GM20000 (cell line): ENCODE data around the gene LRRIQ1.
"Not testable (repeated sequence)": the region's sequence is repeated elsewhere in the genome, so short reads cannot be mapped to it uniquely, and the experiment has no call there.

ENCODE experiments used
- DNase-seq: peaks from one replicate; pipeline ENCODE4 v3.0.0; 2012; ENCODE audit warnings: low spot score
- CTCF ChIP-seq: IDR thresholded peaks from 2 replicates; pipeline ENCODE4 v1.5.1; 2012; ENCODE audit warnings: mild to moderate bottlenecking, control low read depth; ENCODE audit errors: extremely low read depth, missing control alignments

Gene LRRIQ1

GRCh38 chr12:85186236-85186635 is 150.1 kb downstream of the LRRIQ1 start:
- no peak for TF ChIP-seq CTCF
- DNase-seq = no peak

DNA sequence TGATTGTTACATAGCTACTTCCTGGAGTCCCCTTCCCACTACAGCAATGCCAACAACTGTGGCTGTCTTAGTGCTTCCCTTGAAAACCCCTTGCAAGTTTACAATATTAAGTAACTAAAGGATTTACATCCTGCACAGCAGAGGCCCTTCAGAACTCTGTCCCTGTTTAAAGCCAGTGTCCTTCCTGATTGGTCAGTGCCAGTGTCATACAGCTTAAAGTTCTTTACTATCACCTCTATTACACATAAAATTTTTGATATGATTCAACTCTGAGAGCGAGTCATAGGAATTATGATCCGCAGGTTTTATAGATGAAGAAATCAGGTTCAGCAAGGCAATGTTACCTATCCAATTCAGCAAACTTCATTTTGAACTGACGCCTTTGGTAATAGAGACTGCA is 152.5 kb downstream of the LRRIQ1 start:
- no peak for DNase-seq
- TF ChIP-seq CTCF = no peak

DNA sequence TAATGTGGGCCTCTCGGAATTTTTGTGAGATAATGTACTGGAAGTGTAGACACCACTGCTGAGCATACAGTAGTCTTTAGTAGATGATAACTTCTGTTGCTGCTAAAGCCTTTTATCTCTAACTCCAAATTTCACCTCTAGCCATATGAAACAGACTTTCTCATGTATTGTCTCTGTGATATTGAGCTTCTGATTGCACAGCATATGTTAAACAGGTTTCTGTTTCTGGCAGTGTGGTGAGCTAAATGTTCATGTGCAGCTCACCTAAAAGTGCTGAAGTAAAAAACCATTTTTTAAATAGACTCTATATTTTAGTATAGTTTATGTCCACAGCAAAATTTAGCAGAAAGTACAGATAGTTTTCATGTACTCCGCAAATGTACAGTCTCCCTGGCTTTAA is 154.6 kb downstream of the LRRIQ1 start:
- DNase-seq = no peak
- TF ChIP-seq CTCF = no peak

- not testable (repeated sequence) for DNase-seq
These were observed 167.7 kb downstream of the LRRIQ1 start for GRCh38 chr12:85203809-85204208.

GRCh38 chr12:85206543-85206942 is 170.4 kb downstream of the LRRIQ1 start:
- no peak for DNase-seq
- no peak for TF ChIP-seq CTCF

- not testable (repeated sequence) for DNase-seq
These were observed 188.2 kb downstream of the LRRIQ1 start for GRCh38 chr12:85224339-85224738.

DNA sequence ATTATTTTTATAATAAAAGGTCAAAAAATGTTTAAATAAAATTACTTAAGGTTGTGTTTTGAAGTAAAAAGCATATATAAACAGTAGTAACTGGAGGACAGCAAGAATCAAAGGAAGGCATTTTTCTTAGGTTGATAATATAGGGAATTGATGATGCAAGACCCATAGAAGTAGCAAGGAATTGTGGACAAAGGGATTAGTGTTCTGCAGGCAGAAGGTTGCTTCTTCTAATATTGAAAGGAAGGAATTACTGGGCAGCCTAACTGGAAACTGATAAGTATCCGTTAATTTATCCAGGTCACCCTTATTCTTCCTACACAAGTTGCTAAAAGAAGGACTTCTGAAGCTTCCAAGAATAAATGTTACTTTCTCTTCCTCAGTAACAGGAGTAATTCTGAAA is 189.3 kb downstream of the LRRIQ1 start:
- no peak for DNase-seq
- no peak for TF ChIP-seq CTCF

- TF ChIP-seq CTCF = no peak
- no peak for DNase-seq
These were observed 201.2 kb downstream of the LRRIQ1 start for GRCh38 chr12:85237327-85237726.

GRCh38 chr12:85244561-85244960 is 208.4 kb downstream of the LRRIQ1 start:
- no peak for DNase-seq
- TF ChIP-seq CTCF = no peak
